PC-3 (cell line): Measurements from ENCODE around the gene CNPY4.

ENCODE experiments used
- EZH2 ChIP-seq: fragments of 300-600 bp; sonication (generic); IDR thresholded peaks from one replicate; pipeline ENCODE4 v1.6.1; 2017; ENCODE audit warnings: antibody characterized with exemption, mild to moderate bottlenecking, low read length; ENCODE audit not compliant: unreplicated experiment
- EZH2phosphoT487 ChIP-seq: fragments of 300-600 bp; sonication (generic); IDR thresholded peaks from 2 replicates; pipeline ENCODE4 v1.6.1; 2018; ENCODE audit warnings: mild to moderate bottlenecking, antibody characterized with exemption, low read length, borderline replicate concordance
- TF ChIP-seq, protein P1 (sequence below): fragments of 300-600 bp; sonication (generic); conservative IDR thresholded peaks from 2 replicates; pipeline ENCODE4 v1.5.1; 2017; ENCODE audit warnings: antibody characterized with exemption, low read depth, mild to moderate bottlenecking, low read length

DNA sequence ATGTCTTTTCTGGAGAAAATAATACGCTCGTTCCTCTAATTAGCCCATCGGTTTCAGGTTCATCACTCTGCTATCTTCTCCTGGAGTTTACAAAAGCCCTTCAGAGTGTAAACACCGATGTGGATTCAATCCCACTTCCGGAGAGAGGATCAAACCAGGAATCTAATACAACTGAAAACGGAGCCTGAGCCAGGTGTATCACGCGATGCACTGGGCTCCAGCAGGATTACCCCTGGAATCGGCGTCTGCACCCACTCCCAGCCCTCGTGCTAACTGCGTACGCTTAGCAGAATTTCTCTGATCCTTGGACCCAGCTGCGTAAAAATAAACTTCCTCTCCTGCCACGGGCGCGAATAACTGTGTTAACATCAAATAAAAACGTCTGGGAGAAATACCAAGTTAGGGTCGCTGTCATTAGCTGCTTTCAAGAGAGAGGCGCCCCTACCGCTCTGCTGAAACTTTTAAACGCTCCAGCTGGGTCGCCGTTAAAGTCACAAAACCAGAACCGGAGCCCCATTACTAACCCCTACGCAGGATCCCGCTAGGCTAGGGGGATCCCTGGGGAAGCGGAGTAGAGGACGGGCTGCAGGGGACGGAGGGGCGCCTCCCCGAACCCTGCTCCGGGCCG lies 38.4 kb upstream of the CNPY4 start:
- TF ChIP-seq, protein P1, sequence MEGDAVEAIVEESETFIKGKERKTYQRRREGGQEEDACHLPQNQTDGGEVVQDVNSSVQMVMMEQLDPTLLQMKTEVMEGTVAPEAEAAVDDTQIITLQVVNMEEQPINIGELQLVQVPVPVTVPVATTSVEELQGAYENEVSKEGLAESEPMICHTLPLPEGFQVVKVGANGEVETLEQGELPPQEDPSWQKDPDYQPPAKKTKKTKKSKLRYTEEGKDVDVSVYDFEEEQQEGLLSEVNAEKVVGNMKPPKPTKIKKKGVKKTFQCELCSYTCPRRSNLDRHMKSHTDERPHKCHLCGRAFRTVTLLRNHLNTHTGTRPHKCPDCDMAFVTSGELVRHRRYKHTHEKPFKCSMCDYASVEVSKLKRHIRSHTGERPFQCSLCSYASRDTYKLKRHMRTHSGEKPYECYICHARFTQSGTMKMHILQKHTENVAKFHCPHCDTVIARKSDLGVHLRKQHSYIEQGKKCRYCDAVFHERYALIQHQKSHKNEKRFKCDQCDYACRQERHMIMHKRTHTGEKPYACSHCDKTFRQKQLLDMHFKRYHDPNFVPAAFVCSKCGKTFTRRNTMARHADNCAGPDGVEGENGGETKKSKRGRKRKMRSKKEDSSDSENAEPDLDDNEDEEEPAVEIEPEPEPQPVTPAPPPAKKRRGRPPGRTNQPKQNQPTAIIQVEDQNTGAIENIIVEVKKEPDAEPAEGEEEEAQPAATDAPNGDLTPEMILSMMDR = no peak
- TF ChIP-seq EZH2 (no peak), EZH2phosphoT487 (no peak)
